Measurements from ENCODE around the gene CALN1.

Gene CALN1

GRCh38 chr7:72325561-72325960, 86.6 kb downstream of the CALN1 start:
- DNase-seq (ENCODE audit: low read depth in 2 of 2): no peak

GRCh38 chr7:72321637-72322036, 90.5 kb downstream of the CALN1 start:
- no peak for DNase-seq (ENCODE audit: low read depth in 2 of 2)

GRCh38 chr7:72321081-72321480, 91.1 kb downstream of the CALN1 start:
- DNase-seq (ENCODE audit: low read depth in 2 of 2): no peak

GRCh38 chr7:72317341-72317740, 94.8 kb downstream of the CALN1 start:
- no peak for DNase-seq (ENCODE audit: low read depth in 2 of 2)

DNA sequence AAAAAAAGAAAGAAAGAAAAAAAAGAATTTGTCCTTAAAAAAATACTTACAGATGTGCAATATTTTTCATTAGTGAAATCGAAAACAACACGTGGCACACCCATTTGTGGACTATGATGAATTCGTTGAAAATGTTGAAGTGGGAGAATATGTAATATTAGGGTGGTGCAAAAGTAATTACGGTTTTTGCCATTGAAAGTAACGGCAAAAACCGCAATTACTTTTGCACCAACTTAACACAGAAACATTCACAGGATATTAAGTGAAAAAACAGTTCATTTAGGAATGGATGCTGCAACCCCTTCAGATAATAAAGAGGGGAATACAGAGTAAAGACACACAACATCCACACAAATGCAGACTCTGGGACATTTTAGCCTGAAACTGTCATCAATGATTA, 96.0 kb downstream of the CALN1 start:
- DNase-seq (ENCODE audit: low read depth in 2 of 2): no peak

DNA sequence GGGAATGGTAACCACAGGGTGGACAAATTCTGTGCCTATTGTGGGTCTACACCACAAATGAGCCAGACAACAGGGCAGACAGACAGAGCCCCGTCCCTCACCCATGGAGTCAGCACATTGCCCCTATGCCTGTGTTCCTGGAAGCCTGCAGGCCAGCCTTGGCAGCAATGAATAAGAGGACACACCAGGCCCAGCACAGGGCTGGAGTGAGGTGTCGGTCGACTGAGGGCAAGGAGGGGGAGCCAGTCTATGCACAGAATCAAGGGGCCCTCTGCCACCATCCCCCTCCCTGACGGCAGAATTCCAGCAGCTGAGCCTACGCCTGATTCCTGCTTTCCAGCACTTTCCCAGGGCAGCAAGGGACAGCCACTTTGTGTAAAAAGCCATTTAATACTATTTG, 98.2 kb downstream of the CALN1 start:
- DNase-seq (ENCODE audit: low read depth in 2 of 2): no peak

DNA sequence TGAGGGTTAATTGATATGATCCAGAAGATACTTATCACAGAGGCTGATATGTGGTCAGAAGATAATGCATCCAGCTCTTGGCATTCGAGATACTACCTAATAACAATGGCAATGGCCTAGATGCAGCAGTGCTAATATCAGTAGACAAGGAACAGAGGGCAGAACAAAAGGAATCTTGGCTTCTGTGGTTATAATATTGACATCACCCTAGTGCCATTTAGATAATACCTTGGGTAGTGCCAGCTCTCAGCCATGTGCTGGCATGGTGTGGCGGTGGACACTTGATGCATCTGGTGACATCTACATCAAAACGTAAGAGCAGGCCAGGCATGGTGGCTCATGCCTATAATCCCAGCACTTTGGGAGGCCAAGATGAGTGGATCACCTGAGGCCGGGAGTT, 101.8 kb downstream of the CALN1 start:
- DNase-seq (ENCODE audit: low read depth in 2 of 2): no peak

GRCh38 chr7:72309476-72309875, 102.7 kb downstream of the CALN1 start:
- no peak for DNase-seq (ENCODE audit: low read depth in 2 of 2)

GRCh38 chr7:72308986-72309385, 103.2 kb downstream of the CALN1 start:
- DNase-seq (ENCODE audit: low read depth in 2 of 2): no peak

DNA sequence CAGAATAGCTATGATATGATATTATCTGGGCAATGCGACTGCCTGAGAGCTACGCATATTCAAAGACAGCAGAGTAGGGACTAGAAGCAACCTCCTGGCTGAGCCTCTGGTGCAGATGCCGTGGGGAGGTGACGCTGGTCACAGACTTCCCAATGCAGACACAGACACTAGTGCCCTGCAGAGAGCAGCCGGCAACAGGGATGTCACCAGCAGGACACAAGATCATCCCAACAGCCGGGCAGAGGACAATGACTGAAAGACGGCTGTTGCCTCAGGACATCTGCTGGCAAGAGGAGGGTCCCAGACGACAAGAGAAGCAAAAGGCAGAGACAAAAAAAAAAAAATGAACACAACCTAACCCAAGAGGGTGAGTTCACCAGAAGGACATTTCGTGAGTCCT, 104.6 kb downstream of the CALN1 start:
- DNase-seq (ENCODE audit: low read depth in 2 of 2): no peak

DNA sequence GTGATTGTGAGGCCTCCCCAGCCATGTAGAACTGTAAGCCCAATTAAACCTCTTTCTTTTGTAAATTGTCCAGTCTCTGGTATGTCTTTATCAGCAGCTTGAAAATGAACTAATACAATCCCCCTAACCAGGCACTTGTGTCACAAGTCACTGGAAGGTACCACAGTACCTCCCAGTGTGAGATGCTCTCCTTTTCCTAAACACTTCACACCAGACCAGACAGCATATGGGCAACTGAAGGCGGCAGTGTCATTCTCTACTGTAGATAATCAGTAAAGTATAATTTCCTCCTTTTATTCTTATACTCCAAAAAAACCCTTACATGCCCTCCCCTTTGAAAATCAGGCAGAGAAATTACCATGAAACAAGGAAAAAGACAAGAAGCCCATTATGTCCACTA, 113.2 kb downstream of the CALN1 start:
- DNase-seq (ENCODE audit: low read depth in 2 of 2): no peak

DNA sequence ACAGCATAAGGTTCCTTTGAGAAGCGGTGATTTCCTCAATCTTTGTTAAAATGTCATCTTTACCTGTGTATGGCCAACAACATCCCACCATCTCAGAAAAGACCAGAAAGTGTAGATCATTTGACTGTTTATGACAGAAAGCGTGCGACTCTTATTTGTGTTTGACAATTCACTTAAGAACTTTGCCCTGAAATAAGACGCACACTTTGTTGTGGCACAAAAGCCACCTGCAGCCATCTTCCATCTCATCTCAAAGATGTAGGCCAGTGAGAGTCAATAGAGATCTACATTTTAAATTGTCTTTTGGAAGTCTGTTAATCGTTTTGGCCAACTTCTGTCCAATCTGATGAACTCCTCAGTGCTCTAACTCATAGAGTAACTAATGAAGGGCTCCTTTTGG, 114.0 kb downstream of the CALN1 start:
- no peak for DNase-seq (ENCODE audit: low read depth in 2 of 2)

- DNase-seq (ENCODE audit: low read depth in 2 of 2): no peak
Measured at GRCh38 chr7:72297636-72298035, 114.5 kb downstream of the CALN1 start.

DNA sequence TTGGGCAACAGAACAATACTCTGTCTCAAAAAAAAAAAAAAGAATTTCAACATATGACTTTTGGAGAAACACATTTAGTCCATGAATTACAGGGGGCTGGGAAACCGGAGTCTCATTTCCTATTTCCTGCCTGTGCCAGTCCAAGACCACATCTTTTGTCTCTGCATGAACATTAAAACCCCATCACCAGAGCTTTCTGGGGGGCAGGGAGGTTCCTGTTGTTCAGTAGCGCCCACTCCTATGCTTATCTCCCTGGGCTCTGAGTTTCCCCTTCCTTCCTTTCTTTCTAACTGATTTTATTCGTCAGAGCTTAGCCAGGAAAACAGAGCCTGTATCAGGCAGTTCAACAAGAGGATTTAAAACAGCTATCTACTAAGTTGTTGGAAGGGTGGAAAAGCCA, 119.3 kb downstream of the CALN1 start:
- no peak for DNase-seq (ENCODE audit: low read depth in 2 of 2)

- DNase-seq (ENCODE audit: low read depth in 2 of 2): no peak
Measured at GRCh38 chr7:72292118-72292517, 120.0 kb downstream of the CALN1 start.

GRCh38 chr7:72286519-72286918, 125.6 kb downstream of the CALN1 start:
- DNase-seq (ENCODE audit: low read depth in 2 of 2): no peak

- no peak for DNase-seq (ENCODE audit: low read depth in 2 of 2)
Measured at GRCh38 chr7:72283309-72283708, 128.8 kb downstream of the CALN1 start.

DNA sequence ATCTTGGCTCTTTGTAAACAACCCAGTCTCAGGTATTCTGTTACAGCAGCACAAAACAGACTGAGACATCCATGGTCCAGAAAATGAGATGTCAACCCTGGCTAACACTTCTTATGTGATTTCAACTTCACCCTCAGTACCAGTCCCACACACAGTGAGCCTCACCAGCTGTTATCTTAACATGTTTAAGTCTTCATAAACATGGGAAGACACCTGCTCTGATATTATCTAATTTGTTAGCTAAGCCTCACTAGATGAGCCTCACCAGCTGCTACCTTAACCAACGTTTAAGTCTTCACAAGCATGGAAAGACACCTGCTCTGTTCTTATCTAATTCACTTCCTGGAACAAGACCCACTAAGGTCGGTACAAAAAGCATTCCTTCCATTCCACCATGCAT, 130.8 kb downstream of the CALN1 start:
- no peak for DNase-seq (ENCODE audit: low read depth in 2 of 2)

DNA sequence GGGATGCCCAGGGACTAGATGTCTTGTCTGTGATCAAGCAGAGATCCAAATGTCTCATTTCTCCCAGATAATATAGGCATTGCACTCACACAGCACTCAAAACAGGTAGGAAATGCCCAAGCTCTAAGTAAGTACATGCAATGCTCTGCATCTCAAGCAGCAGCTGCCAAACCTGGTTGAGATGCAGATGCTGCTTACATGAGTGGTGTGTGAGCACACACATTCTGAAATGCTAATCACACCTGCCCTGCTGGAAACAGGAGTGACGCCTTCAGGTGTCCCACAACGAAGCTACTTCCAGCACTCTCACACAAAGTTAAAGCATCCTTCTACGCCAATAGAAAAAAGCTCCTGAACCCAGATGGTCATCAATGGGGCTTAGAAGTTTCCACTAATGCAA, 132.9 kb downstream of the CALN1 start:
- no peak for DNase-seq (ENCODE audit: low read depth in 2 of 2)

GRCh38 chr7:72278550-72278949, 133.6 kb downstream of the CALN1 start:
- no peak for DNase-seq (ENCODE audit: low read depth in 2 of 2)

DNA sequence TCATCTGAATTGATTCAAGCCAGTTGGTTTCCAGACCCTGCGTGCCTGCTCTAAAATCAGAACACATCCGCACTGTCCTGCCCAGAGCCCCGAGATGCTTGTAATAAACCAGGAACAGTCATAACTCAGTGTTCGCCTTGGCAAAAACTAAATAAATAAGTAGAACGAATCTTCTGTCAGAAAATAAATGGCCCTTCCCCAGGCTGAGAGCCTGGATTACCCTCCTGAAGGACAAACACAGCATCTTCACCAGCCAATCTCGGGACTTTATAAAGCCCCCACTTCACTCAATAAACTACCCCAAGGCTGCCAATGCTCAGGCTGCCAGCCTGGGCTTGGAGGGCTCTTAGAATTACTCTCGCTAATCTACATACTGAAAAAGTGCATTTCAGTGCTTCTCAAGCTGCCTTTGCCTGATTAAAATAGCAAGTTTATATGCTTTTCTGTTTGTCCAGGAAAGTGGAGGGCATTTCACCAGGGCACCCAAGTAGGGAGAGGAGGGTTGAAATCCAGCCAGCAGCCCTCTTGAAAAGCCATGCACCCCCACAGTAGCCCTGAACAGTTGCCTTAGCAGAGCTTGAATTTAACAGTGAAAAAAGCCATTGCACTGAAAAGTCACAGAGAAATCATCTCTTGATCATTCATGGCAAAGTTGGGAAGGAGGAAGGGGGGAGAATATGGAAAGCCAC, 136.6 kb downstream of the CALN1 start:
- DNase-seq (ENCODE audit: low read depth in 2 of 2): no peak

- DNase-seq (ENCODE audit: low read depth in 2 of 2): no peak
Measured at GRCh38 chr7:72272479-72272878, 139.7 kb downstream of the CALN1 start.

- no peak for DNase-seq (ENCODE audit: low read depth in 2 of 2)
Measured at GRCh38 chr7:72268796-72269195, 143.3 kb downstream of the CALN1 start.

DNA sequence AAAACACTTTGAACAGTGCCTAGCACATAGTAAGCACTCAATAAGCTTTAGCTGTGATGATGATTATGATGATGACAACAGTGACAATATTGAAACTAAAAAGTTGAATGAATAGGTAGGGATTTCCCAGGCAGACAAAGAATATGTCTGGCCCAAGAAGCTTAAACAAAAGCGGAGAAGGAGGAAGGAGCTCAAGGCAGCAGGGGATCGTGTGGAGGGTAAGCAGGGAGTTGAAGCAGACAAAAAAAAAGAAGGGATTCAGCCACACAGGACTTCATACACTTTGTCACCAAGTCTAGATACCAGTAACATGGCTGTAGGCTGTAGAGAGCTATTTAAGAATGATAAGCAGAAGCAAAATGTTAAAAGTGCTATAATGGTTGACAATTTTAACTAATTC, 144.0 kb downstream of the CALN1 start:
- DNase-seq (ENCODE audit: low read depth in 2 of 2): no peak
